NCI-H2029 treated with DMSO at 0.1 percent for 48 hours (cell line): ENCODE data around the gene GRK5.

Experiments used
- DNase-seq: peaks from one replicate; lab custom pipeline; 2025; lab: John Stamatoyannopoulos, UW

GRK5 gene

GRCh38 chr10:119316729-119317097 is 109.3 kb downstream of the GRK5 start:
- DNase-seq, result no peak

GRCh38 chr10:119318411-119319160 is 111.2 kb downstream of the GRK5 start:
- DNase-seq, result no peak

- no peak for DNase-seq
These were observed 112.0 kb downstream of the GRK5 start for GRCh38 chr10:119319161-119319919.

GRCh38 chr10:119319920-119320258 is 112.5 kb downstream of the GRK5 start:
- no peak for DNase-seq

GRCh38 chr10:119320981-119321380 is 113.6 kb downstream of the GRK5 start:
- DNase-seq, result no peak

- no peak for DNase-seq
These were observed 116.0 kb downstream of the GRK5 start for GRCh38 chr10:119323085-119324016.

- DNase-seq, result no peak
These were observed 117.8 kb downstream of the GRK5 start for GRCh38 chr10:119325131-119325530.

GRCh38 chr10:119326167-119326566 is 118.8 kb downstream of the GRK5 start:
- DNase-seq, result no peak

GRCh38 chr10:119327096-119327745 is 119.8 kb downstream of the GRK5 start:
- no peak for DNase-seq

GRCh38 chr10:119328223-119328622 is 120.9 kb downstream of the GRK5 start:
- no peak for DNase-seq

- DNase-seq, result no peak
These were observed 123.0 kb downstream of the GRK5 start for GRCh38 chr10:119330342-119330741.

GRCh38 chr10:119331061-119331460 is 123.7 kb downstream of the GRK5 start:
- DNase-seq, result no peak

- no peak for DNase-seq
These were observed 125.9 kb downstream of the GRK5 start for GRCh38 chr10:119333146-119333792.

GRCh38 chr10:119335671-119336353 is 128.4 kb downstream of the GRK5 start:
- no peak for DNase-seq

GRCh38 chr10:119336599-119336998 is 129.2 kb downstream of the GRK5 start:
- no peak for DNase-seq

- no peak for DNase-seq
These were observed 129.9 kb downstream of the GRK5 start for GRCh38 chr10:119337223-119337622.

- DNase-seq, result no peak
These were observed 130.5 kb downstream of the GRK5 start for GRCh38 chr10:119337796-119338432.

- DNase-seq, result no peak
These were observed 131.7 kb downstream of the GRK5 start for GRCh38 chr10:119339109-119339508.

GRCh38 chr10:119340893-119341458 is 133.6 kb downstream of the GRK5 start:
- DNase-seq, result no peak
